Measurements from ENCODE around the gene MGAT5B. TPM values are rescaled to one million over a fixed set of nuclear protein-coding genes. Genes with fewer than 3 reads are reported as not detected.
A peak's percentile ranks its signal among the peaks of the same experiment; 100 is the strongest.

Gene MGAT5B
- total RNA-seq, 1 donor from 2014 or later: 7.4 TPM

DNA sequence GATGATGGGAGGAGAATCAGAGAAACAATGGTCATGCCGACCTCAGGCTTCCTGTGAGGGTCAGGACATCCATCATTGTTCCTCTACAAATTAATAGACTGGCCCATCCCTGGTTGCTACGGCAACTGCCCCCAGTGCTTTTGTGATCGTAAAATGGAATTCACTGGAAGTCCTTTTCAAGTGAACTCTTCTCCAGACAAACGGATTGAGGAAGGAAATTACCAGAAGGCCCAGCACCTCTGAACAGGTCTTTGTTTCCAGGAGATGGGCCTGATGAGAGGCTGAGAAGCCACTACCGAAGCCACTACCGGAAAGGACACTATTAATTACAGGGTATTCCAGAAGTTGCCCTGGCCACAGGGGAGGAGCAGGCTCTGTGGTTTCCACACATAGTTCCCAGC, 126.0 kb downstream of the MGAT5B start:
- peaks cover 3% of the 10 kb centered on the region for H3K27me3 Mint-ChIP-seq
- no peak for TF ChIP-seq CTCF (IDR thresholded peaks at IDR 0.05)
- H3K4me1 Mint-ChIP-seq: peaks cover 40% of the 10 kb centered on the region
- H3K9me3 Mint-ChIP-seq: no peaks in the 10 kb centered on the region
- H3K36me3 Mint-ChIP-seq (ENCODE audit: low read depth): no peaks in the 10 kb centered on the region
- ChIA-PET POLR2A (interaction anchor here (1.3 kb wide), 1 partner anchor 36 kb away, joined by 3 read pairs; no protein-coding TSS in a partner anchor), CTCF (no interaction called here)
- intact Hi-C loops (cut with micrococcal nuclease): no loop called here
- H3K27ac Mint-ChIP-seq: no peak overlapping the region
- H3K4me3 Mint-ChIP-seq: no peak overlapping the region
- DNase-seq: no peak
- ATAC-seq (ENCODE audit: low read depth): no peak

DNA sequence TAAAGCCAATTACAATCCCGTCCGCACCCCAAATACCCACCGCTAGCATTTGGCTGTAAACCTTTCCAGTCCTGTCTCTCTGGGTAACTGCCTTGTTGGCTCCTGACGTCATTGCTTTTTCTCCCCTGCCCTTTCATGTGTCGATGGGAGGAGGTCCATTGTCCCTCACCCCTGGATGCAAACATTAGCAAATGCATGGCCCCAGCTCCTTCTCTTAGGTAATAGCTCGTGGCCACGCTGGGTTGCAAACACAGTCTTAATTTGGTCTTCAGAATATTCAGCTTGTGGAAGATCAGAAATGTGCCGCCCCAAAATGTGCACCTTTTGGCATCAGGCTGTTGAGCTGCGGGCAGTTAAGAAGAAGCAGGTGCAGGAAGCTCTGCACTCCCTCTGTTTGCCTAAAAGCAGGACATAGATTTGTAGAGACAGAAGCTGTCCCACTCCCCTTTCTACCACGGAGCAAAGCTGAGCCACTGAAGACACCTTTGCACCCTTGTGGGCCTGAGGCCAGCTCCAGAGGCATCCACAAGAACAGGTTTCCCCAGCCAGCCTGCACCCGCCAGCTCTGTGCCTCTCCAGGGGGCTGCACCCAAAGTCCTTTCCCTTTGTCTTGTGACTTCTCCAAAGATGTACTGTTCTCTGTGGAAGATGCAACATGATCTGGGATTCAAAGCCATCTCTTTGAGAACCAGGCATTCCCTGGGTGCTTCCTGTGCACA, 127.3 kb downstream of the MGAT5B start:
- peaks cover 3% of the 10 kb centered on the region for H3K27me3 Mint-ChIP-seq
- no peak overlapping the region for H3K4me3 Mint-ChIP-seq
- H3K9me3 Mint-ChIP-seq: no peaks in the 10 kb centered on the region
- no peaks in the 10 kb centered on the region for H3K36me3 Mint-ChIP-seq (ENCODE audit: low read depth)
- CTCF ChIA-PET: no interaction called here
- TF ChIP-seq CTCF (IDR thresholded peaks at IDR 0.05): no peak
- DNase-seq (no peak), ATAC-seq (ENCODE audit: low read depth) (no peak)
- POLR2A ChIA-PET: interaction anchor here (0.7 to 1.9 kb wide), 4 partner anchors 13 to 93 kb away, joined by 3 to 8 read pairs (median 4); no protein-coding TSS in a partner anchor
- peaks cover 40% of the 10 kb centered on the region for H3K4me1 Mint-ChIP-seq
- no peak overlapping the region for H3K27ac Mint-ChIP-seq
- intact Hi-C loops (cut with micrococcal nuclease): loop anchor here (5.0 kb wide), 1 partner anchor 128 kb away; the partner anchor contains the start of gene MGAT5B

GRCh38 chr17:76996741-76997694, 128.8 kb downstream of the MGAT5B start:
- H3K27me3 Mint-ChIP-seq: peaks cover 9% of the 10 kb centered on the region
- H3K36me3 Mint-ChIP-seq (ENCODE audit: low read depth): no peaks in the 10 kb centered on the region
- ChIA-PET POLR2A (interaction anchor here (0.9 to 2.2 kb wide), 7 partner anchors 10 to 79 kb away, joined by 3 to 26 read pairs (median 7); no protein-coding TSS in a partner anchor), CTCF (no interaction called here)
- H3K9me3 Mint-ChIP-seq: no peaks in the 10 kb centered on the region
- no peak for ATAC-seq (ENCODE audit: low read depth)
- intact Hi-C loops (cut with micrococcal nuclease): loop anchor here (5.0 kb wide), 1 partner anchor 130 kb away; the partner anchor contains the start of gene MGAT5B
- no peak for TF ChIP-seq CTCF (IDR thresholded peaks at IDR 0.05)
- peaks cover 40% of the 10 kb centered on the region for H3K4me1 Mint-ChIP-seq
- peak overlapping the region; percentile 70 for H3K27ac Mint-ChIP-seq
- H3K4me3 Mint-ChIP-seq: peak overlapping the region; percentile 25
- DNase-seq: no peak

DNA sequence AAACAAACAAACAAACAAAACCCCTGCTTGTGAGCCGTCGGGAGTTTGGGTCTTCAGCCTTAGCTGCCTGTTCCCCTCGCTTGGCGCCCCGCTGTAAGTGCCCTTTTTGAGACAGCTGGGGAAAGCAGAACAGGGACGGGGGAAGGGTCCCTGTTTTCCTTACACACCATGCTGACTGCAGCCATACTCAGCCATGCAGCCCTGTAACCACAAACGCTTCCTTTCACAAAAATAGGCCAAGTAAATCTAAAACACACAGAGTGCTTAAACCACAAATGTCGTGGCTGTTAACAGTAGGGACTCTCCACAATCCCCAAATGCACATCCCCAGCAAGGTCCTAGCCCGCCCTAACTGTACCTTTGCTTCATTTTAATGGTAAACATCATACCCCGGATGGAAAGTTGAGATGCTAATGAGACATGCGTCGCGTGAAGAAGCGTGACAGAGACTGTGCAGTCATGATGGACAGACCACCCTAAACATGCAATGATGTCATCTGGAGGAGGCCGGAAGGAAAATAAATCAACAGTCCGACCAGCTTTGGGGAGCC, 129.9 kb downstream of the MGAT5B start:
- ChIA-PET POLR2A (interaction anchor here (0.6 to 2.2 kb wide), 8 partner anchors 9 to 90 kb away, joined by 3 to 26 read pairs (median 4); no protein-coding TSS in a partner anchor), CTCF (interaction anchor here (0.7 to 1.1 kb wide), 2 partner anchors 27 to 130 kb away, joined by 3 to 4 read pairs; partner anchors contain the start of gene MGAT5B)
- Mint-ChIP-seq H3K27ac (peak overlapping the region; percentile 74), H3K9me3 (no peaks in the 10 kb centered on the region), H3K27me3 (peaks cover 15% of the 10 kb centered on the region), H3K4me3 (peak overlapping the region; percentile 68), H3K4me1 (peaks cover 40% of the 10 kb centered on the region), H3K36me3 (ENCODE audit: low read depth) (no peaks in the 10 kb centered on the region)
- DNase-seq (peak; percentile 40), ATAC-seq (ENCODE audit: low read depth) (peak; percentile 90)
- intact Hi-C loops (cut with micrococcal nuclease): loop anchor here (1.0 to 5.0 kb wide), 3 partner anchors 29 to 131 kb away; partner anchors contain the start of gene MGAT5B
- no peak for TF ChIP-seq CTCF (IDR thresholded peaks at IDR 0.05)

Data from activated B cell treated with CpG ODN at 0.5 μM for 24 hours (primary cell).